Measurements from ENCODE around the gene XKRX. TPM values are rescaled to one million over a fixed set of nuclear protein-coding genes. Genes with fewer than 3 reads are reported as not detected.

XKRX gene
- total and polyA plus RNA-seq, 2 of the 8 experiments (the other 6 are each of a cell fraction or from before 2014, with no cell fraction given) = 0.70 to 1.3 TPM

GRCh38 chrX:100915562-100915961, 13.2 kb downstream of the XKRX start (continued):
- TF ChIP-seq POLR2AphosphoS5 (IDR thresholded peaks at IDR 0.05; ENCODE audit: low read depth, low read length) (no peak), CHD7 (IDR thresholded peaks at IDR 0.05; ENCODE audit: insufficient replicate concordance, low read length) (no peak)
